NCI-H226 (cell line): ENCODE measurements around the gene SPDYE4.
A peak's percentile ranks its signal among the peaks of the same experiment; 100 is the strongest.

Experiments used
- DNase-seq: peaks from one replicate; pipeline ENCODE4 v3.0.0-alpha.2; 2015

Gene SPDYE4

DNA sequence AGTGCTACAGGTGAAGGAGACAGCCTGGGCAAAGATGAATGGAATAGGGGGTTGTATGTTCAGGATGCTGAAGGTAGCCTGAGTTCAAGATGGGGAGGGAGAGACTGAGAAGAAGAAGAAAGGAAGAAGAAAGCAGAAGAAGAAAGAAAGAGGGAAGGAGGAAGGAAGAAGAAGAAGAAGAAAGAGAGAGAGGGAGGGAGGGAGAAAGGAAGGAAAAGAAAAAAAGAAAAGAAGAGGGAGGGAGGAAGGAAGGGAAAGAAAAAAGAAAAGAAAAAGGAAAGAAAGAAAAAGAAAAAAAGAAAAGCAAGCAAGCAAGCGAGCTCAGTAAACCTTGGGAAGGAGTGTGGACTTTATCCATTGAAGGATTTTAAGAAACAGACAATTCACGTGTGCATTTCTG, 21.6 kb downstream of the SPDYE4 start:
- DNase-seq = no peak

DNA sequence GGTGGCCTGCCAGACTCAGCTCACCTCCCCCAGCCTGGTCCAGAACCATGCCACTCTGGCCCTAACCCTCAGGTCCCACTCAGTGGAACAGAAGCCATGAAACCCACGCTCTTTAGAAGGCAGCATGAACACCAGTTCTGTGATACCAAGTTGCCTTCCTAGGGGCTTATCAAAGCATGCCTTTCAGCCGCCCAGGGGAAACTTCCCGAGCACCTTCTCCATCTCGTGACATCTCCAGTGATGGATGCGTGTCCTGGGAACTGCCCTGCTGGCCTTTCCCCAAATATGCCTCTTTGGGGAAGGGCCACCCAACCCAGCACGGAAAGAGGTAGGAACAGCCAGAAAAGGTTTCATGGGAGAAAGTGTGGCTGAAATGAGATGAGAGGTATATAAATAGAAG, 22.0 kb downstream of the SPDYE4 start:
- DNase-seq = no peak

DNA sequence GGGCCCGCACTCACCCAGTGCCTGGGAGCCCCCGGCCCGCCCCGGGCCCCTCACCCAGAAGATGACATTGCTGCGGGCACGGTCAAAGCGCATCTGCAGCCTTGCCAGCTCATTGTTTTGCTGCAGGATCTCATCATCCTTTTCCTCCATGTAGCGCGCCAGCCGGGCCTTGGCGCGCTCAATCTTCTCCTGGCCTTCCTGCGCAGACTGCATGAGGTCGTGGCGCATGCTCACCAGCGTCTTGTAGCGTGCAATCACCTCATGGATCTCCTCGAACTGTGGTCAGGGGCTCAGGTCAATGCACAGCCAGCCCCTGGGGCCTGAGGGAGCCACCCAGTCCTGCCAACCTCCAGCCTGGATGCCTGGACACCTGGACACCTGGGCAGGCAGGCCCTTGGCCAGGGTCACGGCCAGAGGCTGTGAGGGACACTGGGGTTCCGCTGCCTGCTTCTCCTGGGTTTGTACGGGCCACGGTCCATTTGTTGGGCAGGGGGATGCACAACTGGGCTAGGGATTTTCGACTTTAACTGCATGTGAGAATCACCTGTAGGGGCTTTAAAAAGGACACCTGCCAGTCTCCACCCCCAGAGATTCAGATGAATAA, 22.9 kb downstream of the SPDYE4 start:
- no peak for DNase-seq

DNA sequence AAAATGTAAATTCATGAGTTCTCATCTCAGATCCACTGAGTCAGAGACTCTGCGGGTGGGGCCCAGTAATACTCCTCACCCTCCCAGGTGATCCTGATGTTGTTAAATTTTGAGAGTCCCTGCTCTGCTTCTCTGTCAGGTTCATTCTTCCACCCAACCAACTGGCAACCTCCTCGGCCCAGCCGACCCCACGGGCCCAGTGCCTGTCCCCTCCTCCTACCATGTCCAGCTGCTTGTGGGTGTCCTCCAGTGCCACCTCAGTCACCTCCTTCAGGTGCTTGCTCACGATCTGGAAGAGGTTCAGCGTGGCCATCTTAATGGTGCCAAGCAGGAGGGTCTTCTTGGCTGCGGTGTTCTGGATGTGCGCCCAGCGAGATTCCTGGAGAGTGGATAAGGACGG, 23.5 kb downstream of the SPDYE4 start:
- DNase-seq = no peak

DNA sequence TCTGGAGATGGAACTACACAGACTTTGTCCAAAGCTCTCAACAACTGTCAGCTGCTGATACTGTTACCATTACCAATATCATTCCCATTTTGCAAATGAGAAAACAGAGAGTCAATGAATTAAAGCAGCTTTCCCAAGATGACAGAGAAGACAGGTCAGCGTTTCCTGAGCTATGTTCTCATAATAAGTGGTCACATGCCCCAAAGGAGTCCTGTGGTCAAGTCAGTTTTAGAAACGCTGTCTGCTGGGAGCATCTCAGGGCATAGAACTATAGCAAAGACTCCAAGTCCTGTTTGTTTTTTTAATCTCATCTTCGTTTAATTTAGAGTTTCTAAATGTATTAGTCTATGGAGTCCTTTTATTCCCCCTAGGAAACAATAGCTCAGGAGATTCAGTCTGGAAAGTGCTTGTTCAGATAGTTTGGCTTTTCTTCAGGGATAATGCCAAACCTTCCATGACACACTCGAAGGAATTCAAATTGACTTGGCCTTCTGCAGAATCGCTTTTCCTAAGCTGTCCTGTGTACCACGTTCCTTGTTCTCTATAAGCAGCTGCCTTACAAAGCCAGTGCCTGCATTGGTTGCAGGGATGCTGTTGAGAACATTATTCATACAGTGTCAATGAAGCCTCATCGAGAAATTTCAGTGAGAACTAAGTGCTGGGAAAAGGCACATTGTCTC, 25.8 kb downstream of the SPDYE4 start:
- DNase-seq = no peak

DNA sequence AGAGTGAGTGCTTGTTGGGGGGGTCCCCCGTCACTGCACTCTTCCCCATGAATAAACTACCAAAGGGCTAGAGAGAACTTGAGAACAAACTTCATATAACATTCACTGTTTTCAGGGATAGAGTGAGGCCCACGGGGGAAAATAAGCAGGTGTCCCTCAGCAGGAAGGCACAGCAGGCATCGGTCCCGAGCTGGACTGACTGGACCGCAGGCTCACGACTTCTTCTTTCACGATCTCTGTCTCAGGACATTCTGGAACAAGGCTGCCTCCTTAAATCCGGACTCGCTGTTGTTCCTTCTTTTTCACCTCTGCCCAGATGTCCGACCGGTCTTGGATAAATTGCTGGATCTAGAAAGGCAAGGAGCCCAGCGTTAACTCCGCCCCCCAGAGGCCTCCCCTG, 28.5 kb downstream of the SPDYE4 start:
- DNase-seq = no peak

DNA sequence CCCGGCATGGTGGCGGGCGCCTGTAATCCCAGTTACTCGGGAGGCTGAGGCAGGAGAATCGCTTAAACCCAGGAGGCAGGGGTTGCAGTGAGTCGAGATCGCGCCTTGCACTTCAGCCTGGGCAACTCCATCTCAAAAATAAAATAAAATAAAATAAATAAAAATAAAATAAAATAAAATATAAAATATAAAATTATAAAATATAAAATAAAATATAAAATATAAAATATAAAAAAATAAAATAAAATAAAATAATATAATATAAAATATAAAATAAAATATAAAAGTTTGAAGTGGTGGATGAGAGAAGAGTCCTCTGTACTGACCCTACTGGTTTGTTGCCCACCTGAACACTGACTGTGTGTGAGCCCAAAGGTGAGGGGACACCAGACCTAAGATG, 28.9 kb downstream of the SPDYE4 start:
- no peak for DNase-seq

DNA sequence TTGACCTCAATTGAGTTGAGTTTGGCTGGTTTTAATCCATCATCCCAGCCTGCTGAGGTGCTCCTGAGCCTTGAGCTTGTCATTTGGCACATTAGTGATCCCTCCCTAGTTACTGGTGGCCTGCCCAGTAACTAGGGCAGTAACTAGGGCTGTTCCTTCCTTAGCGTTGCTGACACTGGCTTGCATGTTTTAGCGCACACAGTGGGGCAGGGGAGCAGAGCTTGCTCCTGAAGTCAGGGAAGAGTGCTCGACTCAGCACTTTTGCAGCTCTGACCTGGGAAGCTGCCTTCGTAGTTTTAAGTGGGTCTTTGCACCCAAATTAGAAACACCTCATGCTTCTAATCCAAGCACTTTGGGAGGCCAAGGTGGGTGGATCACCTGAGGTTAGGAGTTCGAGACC, 29.4 kb downstream of the SPDYE4 start:
- no peak for DNase-seq

DNA sequence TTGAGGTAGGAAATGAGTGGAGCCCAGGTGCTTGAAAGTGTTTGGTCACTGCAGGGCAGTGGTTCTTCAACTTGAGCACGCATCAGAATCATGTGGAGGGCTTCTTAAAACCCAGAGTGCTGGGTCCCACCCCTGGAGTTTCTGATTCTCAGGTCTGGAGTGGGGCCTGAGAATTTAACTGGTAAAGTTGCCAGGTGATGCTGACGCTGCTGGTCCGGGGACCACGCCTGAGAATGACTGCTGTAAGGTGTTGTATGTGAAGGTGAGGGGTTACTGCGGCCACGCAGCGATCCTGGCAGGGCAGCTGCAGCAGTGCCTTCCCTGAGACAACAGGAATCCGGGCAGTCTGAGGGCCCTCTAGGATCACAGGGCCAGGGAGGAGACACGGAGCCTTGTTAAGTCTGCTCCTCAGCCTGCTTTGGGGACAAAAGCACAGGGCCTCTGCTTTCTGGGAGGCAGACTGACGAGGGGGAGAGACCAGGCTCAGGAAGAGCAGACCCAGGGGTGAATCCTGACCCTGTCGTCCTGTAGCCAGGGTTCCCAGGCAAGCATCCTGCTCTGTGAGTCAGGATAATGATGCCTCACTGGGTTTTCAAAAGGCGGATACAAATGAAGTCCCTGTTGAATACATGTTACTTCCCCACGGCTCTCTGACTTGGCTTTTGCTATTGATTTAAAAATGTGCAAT, 30.0 kb downstream of the SPDYE4 start:
- DNase-seq = no peak

DNA sequence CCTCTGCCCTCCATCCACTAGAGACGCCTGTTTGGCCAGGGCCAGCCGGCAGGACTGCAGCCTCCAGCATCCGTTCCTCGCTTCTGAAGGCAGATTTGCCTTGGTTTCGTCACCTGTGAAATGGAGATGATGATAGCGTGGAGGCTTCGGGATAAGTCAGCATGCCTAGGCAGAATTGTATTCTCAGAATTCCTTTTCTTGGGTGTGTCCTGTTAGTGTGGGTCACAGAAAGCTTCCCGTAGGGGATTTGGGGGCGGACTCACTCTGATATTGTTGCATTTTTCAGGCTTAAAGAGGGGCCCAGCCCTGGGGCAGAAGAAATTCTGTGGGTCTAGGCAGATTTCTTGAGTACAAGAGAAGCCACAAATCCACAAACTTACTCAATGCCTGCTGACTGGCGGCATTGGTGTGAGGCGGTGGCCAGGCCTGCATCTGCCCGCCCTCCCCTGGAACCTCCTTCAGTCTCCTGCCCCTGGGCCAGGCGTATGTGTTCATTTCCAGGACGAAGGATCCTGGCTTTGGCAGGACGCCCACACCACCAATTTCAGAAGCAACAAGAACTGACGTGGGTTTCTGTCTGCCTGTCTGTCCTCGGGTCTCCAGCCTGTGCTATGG, 31.3 kb downstream of the SPDYE4 start:
- DNase-seq = peak; percentile 72

DNA sequence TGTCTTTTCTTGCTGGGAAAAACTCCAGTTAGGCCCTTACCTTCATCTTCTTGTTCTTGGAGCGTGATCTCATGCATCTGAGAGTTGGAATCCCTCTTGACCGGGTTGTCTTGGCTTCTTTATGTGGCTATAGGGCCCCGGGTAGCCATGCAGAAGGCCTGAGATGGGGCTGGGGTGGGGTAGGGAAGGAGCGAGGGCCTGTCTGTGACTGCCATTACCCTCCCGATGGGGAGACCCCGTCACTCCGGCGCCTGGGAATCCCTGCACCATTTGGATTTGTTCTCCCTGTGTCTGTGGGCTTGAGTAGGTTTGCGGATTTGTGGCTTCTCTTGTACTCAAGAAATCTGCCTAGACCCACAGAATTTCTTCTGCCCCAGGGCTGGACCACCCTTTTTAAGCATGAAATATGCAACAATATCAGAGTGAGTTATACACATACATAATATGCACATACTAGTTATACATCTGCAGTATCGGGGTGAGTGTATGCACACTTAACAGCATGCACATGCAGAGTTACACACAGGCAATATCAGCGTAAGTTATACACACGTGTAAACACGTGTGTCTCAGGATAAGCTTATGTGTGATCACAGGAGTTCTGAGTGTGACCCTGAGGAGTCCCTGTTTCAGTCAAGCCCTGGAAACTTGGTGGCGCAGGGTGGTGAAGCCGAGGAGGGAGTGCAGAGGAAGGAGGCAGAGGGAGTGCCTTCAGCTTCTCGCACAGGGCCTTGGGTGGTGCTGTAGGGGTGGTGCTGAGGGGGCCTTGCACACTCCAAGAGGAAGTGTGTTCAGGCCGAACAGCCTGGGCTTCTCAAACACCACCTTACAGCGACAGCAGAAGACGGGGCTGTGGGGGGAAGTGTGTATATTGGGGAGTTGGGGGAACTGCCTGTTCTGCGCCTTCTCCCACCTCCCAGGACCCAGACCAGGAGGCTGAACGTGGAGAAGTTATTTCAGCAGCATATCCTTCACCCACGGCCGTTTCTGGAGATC, 32.2 kb downstream of the SPDYE4 start:
- no peak for DNase-seq

DNA sequence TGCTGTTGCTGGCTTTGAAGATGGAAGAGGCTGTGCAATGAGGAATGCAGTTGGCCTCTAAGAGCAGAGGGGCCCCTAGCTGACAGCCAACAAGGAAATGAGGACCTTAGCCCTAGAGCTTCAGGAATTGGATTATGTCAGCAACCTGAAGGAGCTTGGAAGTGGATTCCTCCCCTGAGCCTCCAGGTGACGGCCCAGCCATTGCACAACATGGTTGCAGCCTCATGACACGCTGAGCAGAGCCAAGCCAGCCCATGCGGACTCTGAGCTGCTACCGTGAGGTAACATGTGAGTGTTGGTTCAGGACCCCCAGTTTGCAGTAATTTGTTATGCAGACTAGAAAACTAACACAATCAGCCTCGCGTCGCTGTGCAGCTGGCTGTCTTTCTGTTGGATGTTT, 33.9 kb downstream of the SPDYE4 start:
- no peak for DNase-seq

DNA sequence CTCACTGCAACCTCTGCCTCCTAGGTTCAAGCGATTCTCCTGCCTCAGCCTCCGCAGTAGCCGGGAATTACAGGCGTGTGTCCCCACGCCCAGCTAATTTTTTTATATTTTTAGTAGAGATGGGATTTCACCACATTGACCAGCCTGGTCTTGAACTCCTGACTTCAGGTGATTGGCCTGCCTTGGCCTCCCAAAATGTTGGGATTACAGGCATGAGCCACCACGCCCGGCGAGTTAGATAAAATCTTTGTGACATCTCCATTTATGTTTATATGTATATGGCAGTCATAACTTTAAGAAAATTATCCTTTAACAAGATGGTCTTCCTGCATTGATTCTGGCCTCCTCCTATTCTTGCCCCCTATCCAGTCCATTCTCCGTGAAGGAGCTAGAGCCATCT, 37.8 kb downstream of the SPDYE4 start:
- DNase-seq = no peak

DNA sequence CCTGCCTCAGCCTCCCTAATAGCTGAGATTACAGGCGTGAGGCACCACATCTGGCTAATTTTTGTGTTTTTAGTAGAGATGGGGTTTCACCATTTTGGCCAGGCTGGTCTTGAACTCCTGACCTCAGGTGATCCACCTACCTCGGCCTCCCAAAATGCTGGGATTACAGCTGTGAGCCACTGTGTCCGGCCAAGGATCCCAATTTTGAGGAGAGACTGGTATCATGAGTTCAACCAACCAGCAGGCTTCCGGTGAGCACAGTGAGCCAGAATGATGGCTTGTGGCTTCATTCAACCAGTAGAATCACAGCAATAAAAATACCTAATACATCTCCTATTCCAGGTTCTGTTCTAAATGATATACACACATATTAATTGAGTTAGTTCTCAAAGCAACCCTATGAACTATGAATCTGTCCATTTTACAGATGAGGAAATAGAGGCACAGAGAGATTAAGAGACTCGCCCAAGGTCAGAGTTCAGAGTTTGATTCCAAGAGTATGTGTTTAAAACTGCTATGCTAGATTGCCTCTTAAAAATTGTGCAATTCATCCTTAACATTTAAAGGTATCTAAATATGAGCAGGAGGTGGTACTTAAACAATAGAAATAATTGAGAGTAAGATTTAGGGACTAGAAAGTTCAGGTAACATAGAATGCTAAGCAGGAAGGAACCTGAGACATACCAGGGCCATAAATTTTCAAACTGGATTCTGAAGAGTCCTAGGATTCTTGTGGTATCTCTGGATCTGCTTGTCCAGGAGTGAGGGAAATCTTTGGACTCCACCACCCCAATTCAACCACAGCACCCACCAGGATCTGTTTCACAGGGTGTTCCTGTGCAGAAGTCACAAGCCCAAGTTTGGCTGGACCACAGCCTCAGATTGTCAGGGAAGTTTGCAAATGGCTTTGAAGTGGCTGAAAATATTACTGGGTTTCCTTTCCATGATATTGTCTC, 38.8 kb downstream of the SPDYE4 start:
- no peak for DNase-seq

DNA sequence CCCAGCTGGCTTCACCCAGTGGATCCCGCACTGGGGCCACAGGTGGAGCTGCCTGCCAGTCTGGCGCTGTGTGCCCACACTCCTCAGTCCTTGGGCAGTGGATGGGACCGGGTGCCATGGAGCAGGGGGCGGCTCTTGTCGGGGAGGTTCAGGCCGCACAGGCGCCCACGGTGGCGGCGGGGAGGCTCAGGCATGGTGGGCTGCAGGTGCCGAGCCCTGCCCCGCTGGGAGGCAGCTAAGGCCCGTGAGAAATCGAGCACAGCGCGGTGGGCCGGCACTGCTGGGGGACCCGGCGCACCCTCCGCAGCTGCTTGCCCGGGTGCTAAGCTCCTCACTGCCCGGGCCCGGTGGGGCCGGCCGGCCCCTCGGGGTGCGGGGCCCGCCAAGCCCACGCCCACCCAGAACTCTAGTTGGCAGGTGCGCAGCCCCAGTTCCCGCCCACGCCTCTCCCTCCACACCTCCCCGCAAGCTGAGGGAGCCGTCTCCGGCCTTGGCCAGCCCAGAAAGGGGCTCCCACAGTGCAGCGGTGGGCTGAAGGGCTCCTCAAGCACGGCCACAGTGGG, 40.3 kb downstream of the SPDYE4 start:
- DNase-seq = no peak

DNA sequence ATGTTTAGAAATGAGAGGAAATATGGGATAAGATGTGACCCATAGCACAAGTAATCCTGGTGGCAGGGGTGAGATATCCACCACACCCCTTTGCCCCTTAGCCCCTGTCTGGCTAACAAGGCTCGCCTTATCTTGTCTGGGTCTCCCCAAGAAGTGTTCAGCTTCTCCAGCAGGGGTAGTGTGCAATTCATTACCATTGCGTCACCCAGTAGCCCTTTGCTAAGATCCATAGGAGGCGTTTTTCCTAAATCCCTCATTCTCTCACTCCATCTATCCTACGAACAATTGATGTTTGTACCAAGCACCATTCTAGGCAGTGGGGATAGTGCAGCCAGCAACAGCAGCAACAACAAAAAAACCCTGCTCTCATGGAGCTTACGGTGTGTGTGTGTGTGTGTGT, 44.5 kb downstream of the SPDYE4 start:
- DNase-seq = no peak

DNA sequence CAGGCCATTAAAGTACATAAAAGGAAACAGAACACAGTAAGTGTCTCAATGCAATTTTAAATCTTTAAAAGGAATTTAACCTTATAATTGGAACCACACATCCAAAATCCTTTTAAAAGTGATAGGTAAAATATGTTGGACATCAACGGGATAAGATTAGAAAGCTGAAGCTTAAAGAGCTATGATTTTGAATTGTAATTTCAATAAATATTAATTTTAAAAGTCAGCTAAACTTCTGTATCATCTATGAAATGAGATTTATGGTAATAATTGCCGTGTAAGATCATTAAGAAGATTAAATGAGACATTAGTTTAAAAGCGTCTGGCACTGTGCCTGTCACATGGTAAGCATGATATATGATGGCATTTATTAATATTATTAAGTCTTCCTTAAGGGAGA, 45.0 kb downstream of the SPDYE4 start:
- no peak for DNase-seq

DNA sequence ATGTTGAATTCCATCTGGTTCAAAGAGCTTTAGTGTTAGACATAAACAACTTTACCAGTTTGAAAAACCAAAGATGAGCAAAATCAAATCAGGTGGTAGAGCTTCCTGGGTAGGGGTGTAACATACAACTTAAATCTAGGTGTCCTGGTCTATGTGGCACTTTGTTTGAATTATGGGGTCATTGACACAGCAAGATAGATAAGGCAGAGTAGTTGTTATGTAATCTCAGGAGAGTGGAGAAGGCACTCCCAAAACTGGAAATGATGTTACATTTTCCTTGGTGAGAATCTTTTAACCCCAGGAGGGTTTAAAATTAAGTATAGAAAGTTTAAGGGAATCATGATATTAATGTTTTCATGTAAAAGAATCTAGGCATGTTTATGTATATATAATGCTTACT, 45.6 kb downstream of the SPDYE4 start:
- no peak for DNase-seq

DNA sequence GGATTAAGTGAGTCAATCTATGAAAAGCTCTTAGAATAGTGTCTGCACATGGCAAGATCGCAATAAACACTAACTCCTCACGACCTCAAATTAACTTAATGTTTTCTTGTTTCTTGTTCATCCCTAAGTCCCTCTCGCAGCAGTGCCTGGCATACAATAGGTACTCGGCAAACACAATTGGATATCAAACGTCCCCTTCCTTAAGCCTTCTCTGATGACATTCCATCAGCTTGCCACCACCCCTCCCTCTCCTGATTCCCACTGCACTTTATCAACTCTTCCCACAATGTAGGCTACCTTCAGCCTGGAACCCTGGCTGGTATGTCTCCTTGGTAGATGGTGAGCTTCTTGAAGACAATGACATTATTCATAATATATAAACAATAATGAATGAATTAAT, 47.1 kb downstream of the SPDYE4 start:
- DNase-seq = no peak

DNA sequence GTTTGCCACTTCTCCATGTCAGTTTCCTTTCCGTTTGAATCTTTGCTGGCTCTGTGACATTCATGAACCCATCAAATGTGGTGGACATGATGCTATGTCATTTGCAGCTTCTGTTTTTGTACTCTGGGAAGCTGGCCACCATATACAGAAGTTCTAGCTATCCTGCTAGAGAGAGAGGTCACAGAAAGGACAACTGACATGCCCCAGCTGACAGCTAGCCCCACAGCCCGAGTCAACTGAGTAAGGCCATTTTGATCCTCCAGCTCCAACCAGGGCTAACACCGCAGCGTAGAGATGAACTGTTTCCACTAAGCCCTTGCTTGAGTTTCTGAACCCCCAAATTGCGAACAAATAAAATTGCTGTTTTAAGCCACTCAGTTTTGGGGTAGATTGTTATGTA, 47.5 kb downstream of the SPDYE4 start:
- no peak for DNase-seq

DNA sequence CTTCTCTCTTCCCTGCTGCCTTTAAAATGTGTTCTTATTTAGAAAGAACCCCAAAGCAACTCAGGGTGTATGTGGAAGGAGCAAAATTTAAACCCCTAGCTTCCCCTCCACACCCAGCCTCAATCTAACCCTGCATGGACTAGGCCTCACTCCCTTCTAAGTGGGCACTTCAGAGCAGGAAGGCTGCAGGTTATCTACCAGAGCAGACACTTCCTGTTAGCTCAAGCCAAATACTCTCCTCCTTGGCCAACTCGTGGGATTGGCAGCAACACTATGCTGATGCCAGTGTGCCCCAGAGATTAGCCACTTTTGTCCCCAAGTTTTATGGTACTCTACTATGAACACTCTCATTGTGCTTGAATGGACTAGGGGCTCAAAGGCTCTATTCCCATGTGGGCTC, 49.3 kb downstream of the SPDYE4 start:
- DNase-seq = no peak
